HUES64 (cell line): ENCODE data around the gene TMOD1.

ENCODE experiments used
- H3K27ac ChIP-seq: 2 replicates; pipeline ENCODE4 v1.7.0; 2013; ENCODE audit warnings: low read depth, low read length, inconsistent platforms
- H3K27me3 ChIP-seq: 2 replicates; pipeline ENCODE4 v1.6.1; 2013; ENCODE audit warnings: mild to moderate bottlenecking, low read length; ENCODE audit not compliant: insufficient read depth
- H3K36me3 ChIP-seq: 2 replicates; pipeline ENCODE4 v1.6.1; 2013; ENCODE audit warnings: mild to moderate bottlenecking, low read length; ENCODE audit not compliant: insufficient read depth
- H3K4me1 ChIP-seq: 2 replicates; pipeline ENCODE4 v1.6.1; 2013; ENCODE audit warnings: mild to moderate bottlenecking, low read length, moderate library complexity; ENCODE audit not compliant: insufficient read depth
- H3K4me3 ChIP-seq: 2 replicates; pipeline ENCODE4 v1.5.1; 2013; ENCODE audit warnings: mild to moderate bottlenecking, low read length, moderate library complexity
- H3K9ac ChIP-seq: 2 replicates; pipeline ENCODE4 v1.6.1; 2013; ENCODE audit warnings: mild to moderate bottlenecking, low read depth, low read length
- H3K9me3 ChIP-seq: 2 replicates; pipeline ENCODE4 v1.6.1; 2013; ENCODE audit warnings: low read depth, low read length; ENCODE audit not compliant: insufficient read depth
- WGBS: fragments of 150-250, 120-280 bp; methylation state at CpG from one replicate; pipeline ENCODE4 v1.1.7; 2013; ENCODE audit warnings: missing lambda C conversion rate; 5-methylcytosine and 5-hydroxymethylcytosine counted together

Gene TMOD1

DNA sequence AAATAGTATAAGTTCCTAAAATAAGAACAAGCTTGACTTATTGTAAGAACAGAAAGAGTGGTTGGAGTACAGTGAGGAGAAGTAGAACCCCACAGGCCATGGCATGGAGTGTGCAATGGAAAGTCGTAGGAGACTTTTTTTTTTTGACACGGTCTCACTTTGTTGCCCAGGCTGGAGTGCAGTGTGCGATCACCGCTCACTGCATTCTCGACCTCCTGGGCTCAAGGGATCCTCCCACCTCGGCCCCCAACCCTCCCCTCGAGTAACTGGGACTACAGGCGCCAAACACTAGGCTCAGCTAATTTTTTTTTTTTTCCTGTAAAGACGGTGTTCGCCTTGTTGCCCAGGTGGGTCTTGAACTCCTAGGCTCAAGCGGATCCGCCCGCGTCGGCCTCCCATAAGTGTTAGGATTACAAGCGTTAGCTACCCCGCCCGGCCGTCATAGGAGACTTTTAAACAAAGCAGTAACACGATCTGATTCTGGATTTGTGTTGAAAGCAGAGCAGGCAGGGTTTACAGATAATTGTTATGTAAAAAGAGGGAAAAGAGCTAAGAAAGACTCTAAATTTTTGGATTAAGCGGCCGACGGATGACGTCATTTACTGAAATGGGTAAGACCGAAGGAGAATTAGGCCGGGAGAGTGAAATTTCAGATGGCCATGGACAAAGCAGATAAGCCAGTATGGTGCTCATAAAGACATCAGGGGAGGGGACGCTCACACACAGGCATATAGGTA lies 130.9 kb downstream of the TMOD1 start:
- Histone ChIP-seq H3K27ac (peak overlapping the region; percentile 95), H3K36me3 (peaks cover 3% of the 10 kb centered on the region), H3K9ac (peak overlapping the region; percentile 85), H3K27me3 (no peaks in the 10 kb centered on the region), H3K4me1 (peaks cover 29% of the 10 kb centered on the region), H3K9me3 (no peaks in the 10 kb centered on the region), H3K4me3 (peak overlapping the region; percentile 73)
- 1% methylated on average over 27 of the region's 27 CpGs for WGBS

DNA sequence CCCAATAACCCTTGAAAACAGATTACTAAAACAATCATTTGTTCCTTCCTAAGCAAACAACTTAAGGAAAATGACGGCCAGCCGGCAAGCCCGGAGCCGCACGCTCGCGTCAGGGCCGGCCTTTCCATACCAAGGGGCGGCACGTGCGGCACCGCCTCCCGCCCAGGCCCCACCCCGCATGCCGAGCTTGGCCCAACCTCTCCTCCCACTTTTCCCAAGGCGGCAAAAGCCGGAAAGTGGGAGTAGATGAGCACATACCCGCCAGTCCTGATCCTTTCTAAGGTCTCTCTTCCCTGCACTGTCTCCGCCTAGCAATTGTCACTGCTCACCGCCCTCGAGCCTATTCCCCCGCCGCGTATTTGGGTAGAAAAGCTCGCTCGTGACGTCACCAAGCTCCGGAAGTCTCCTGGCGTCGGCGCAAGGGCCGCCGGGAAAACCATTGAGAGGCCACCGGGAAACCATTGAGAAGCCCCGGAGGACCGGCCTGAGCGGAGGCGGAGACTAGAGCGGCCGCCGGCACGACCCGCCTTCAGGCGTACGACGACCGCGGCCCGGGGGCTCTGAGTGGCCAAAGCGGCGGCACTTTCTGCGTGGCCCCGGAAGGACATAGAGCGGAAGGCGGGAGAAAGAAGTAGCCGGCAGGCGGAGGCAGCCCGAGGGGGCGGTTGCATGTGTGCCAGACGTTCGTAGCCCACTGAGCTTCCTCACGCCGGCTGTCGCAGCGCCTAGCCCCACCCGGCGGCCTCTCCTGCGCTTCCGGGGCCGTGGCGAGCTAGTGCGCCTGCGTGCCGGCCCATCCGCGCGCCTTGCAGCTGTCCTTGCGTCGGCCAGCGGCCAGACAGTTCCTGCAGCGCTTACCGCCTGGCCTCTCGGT lies 131.8 kb downstream of the TMOD1 start, which contains the start of the genes NCBP1 and TSTD2:
Gene NCBP1 (plus strand): TSS at position 837 of the 874 bp plus-strand sequence. CDS start 61 bp downstream, outside the sequence.
Gene TSTD2 (minus strand): TSS at position 384 of the 874 bp plus-strand sequence. CDS start 5,806 bp downstream, outside the sequence.
- no peaks in the 10 kb centered on the region for H3K27me3 ChIP-seq
- H3K9me3 ChIP-seq = no peaks in the 10 kb centered on the region
- under 1% methylated on average over 83 of the region's 83 CpGs for WGBS
- H3K4me3 ChIP-seq = peak within 1 kb of the TSS; percentile 73
- no peaks in the 10 kb centered on the region; the same call in 1 of the 2 replicates for H3K36me3 ChIP-seq
- H3K4me1 ChIP-seq = peaks cover 30% of the 10 kb centered on the region
- peak within 1 kb of the TSS; percentile 85 for H3K9ac ChIP-seq
- peak within 1 kb of the TSS; percentile 95 for H3K27ac ChIP-seq

DNA sequence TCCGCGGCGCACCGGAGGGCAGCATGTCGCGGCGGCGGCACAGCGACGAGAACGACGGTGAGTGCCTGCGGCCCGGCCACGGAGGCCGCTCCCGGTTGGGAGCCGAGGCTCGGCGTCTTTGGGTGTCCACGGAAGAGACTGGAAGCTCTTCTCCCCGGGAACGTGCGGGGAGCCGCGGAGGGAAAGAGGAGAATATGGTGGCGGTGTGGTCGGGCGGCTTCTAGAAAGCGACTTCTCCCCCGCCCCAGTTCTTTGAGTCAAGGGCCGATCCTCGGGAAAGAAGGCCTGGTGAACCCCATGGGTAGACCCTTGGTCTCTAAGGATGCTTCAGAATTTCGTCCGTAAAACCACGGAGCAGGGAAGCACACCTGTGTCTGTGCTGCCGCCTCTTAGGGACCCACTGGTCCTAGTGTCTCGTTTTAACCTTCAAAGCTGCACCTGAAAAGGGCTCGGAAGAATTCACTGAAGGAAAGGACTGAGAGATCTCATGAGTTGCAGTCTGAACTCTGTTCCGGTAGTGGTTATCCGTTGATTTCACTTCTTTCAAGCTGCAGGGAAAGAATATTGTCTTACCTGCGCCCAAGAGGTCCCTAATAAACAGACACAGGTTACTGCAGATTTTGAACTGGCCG lies 132.5 kb downstream of the TMOD1 start:
- H3K27me3 ChIP-seq = no peaks in the 10 kb centered on the region
- H3K27ac ChIP-seq = peak overlapping the region; percentile 95
- peak overlapping the region; percentile 85 for H3K9ac ChIP-seq
- WGBS = under 1% methylated on average over 43 of the region's 43 CpGs
- no peaks in the 10 kb centered on the region for H3K9me3 ChIP-seq
- H3K36me3 ChIP-seq = no peaks in the 10 kb centered on the region; the same call in 1 of the 2 replicates
- peak overlapping the region; percentile 73 for H3K4me3 ChIP-seq
- peaks cover 25% of the 10 kb centered on the region for H3K4me1 ChIP-seq

DNA sequence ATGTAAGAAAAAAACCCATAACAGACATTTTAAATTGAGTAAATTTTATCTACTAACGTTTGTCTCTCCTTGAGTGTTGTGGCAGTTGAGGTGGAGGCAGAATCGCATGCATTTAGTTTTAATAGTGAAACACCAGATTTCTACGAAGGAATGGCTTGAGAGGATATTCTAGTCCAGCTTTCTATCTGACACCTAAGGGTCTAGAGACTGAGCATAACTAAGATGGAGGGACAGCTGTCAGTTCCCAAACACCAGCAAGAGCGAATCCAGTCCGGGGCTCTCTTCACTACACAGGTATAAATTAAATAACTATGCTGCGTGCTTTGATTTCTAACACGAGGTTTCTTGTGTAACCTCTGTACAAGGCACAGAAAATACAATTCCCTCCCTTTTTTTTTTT lies 133.6 kb downstream of the TMOD1 start:
- H3K4me1 ChIP-seq = peaks cover 21% of the 10 kb centered on the region

DNA sequence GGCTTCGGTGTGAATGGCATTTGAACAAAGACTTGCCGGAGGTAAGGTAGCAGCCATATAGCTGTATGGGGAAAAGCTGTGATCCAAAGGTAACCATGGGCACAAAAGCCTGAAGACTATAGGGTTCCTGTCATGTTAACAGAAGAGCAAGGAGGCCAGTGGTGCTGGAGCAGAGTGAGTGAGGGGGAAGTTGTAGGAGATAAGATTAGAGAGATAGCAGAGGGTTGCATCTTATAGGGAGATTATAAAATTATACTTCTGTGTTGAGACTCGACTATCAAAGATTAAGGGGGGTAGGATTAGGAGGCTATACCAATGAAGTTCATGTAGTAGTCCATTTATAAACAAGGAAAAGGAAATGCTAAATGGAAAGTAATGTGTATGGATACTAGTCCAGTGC lies 135.4 kb downstream of the TMOD1 start:
- Histone ChIP-seq H3K9ac (0 out of 2 replicates have a peak overlapping the region, but pooled peaks have one; percentile 30), H3K27ac (no peak overlapping the region), H3K4me1 (peaks cover 21% of the 10 kb centered on the region), H3K36me3 (peaks cover 19% of the 10 kb centered on the region), H3K4me3 (no peak overlapping the region), H3K9me3 (no peaks in the 10 kb centered on the region), H3K27me3 (no peaks in the 10 kb centered on the region)
- 91% methylated on average over 3 of the region's 3 CpGs for WGBS

More for the DNA sequence above, 133.6 kb downstream of the TMOD1 start:
- no peaks in the 10 kb centered on the region for H3K27me3 ChIP-seq
- no peaks in the 10 kb centered on the region for H3K9me3 ChIP-seq
- WGBS = 91% methylated on average over 7 of the region's 7 CpGs
- peaks cover 1% of the 10 kb centered on the region; the same call in 1 of the 2 replicates for H3K36me3 ChIP-seq
- H3K9ac ChIP-seq = peak overlapping the region; percentile 85; the same call in 1 of the 2 replicates
- H3K27ac ChIP-seq = no peak overlapping the region
- H3K4me3 ChIP-seq = peak overlapping the region; percentile 73

DNA sequence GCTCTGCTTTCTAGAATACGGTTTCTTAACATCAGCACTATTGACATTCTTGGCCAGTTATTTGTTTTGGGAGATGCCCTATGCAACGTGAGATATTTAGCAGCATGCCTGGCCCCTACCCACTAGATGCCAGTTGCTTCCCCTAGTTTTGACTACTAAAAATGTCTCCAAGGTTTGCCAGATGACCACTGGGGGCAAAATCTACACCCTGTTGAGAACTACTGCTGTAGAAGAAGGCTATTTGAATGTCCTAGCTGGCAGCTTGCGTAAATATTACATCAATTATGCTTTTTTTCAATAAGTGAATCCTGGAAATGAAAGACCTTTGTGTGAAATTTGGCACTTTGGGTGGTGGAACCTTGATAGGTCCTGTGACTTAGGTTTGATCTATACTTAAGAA lies 137.2 kb downstream of the TMOD1 start:
- Histone ChIP-seq H3K9ac (no peak overlapping the region), H3K27ac (no peak overlapping the region), H3K4me3 (no peak overlapping the region), H3K9me3 (no peaks in the 10 kb centered on the region), H3K4me1 (peaks cover 21% of the 10 kb centered on the region), H3K27me3 (no peaks in the 10 kb centered on the region), H3K36me3 (peaks cover 37% of the 10 kb centered on the region)
- 86% methylated on average over 3 of the region's 3 CpGs for WGBS

DNA sequence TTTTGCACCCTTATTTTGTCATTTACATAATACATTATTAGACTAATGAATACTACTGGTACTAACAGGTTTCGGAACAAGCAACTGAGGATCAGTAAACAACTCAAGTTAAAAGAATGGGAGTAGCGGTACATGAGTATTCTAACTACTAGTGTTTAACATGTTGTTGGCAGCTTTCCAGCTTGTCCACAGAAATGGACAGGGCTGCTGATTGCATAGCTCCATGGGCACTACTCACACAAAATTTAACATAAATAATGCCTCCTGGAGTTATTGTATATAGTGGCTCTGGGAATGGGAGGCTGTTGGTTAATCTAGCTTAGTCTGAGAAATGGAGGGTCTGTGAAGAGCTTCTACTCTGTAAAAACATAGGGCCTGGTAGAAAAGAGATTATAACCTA lies 138.9 kb downstream of the TMOD1 start:
- 96% methylated on average over 2 of the region's 2 CpGs for WGBS
- H3K4me1 ChIP-seq = peaks cover 14% of the 10 kb centered on the region
- no peaks in the 10 kb centered on the region for H3K27me3 ChIP-seq
- H3K9me3 ChIP-seq = no peaks in the 10 kb centered on the region
- H3K4me3 ChIP-seq = no peak overlapping the region
- peaks cover 54% of the 10 kb centered on the region for H3K36me3 ChIP-seq
- H3K9ac ChIP-seq = no peak overlapping the region
- no peak overlapping the region for H3K27ac ChIP-seq

DNA sequence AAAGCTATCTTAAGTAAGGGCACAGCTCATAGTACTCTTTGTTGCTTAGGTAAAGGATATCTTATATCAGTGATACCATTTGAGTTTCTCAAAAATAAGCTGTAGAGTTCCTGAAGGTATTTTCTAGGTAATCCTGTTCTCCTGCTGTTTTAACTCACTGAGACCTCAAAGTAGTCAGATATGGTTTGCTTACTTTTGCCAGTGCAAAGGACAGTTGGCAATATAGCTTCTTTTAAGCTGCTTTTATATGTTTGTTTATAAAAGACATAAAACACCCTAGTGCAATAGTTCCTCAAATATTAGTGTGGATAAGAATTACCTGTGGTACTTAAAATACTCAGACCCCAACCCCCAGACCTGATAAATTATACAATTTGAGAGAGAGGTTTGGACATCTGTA lies 144.3 kb downstream of the TMOD1 start:
- H3K36me3 ChIP-seq = peaks cover 96% of the 10 kb centered on the region

DNA sequence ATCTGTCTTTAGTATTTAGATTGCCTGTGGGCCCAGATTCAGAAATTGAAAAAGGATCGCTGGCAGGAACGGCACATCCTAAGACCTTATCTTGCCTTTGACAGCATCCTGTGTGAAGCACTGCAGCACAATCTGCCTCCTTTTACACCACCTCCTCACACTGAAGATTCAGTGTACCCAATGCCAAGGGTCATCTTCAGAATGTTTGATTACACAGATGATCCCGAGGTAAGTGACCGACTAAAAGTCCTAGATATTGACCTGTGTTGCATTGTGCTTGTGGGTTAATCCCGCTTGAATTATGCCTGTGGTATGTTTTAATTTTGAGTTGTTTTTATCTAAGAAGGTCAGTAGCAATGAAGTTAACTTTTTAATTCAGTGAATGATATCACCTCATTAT lies 146.5 kb downstream of the TMOD1 start:
- no peak overlapping the region for H3K4me3 ChIP-seq
- H3K4me1 ChIP-seq = no peaks in the 10 kb centered on the region
- no peaks in the 10 kb centered on the region for H3K27me3 ChIP-seq
- no peak overlapping the region for H3K9ac ChIP-seq
- H3K36me3 ChIP-seq = peaks cover 96% of the 10 kb centered on the region
- no peak overlapping the region for H3K27ac ChIP-seq
- H3K9me3 ChIP-seq = no peaks in the 10 kb centered on the region
- 96% methylated on average over 5 of the region's 5 CpGs for WGBS

More for the DNA sequence above, 144.3 kb downstream of the TMOD1 start:
- Histone ChIP-seq H3K27me3 (no peaks in the 10 kb centered on the region), H3K4me1 (no peaks in the 10 kb centered on the region), H3K4me3 (no peak overlapping the region), H3K9ac (no peak overlapping the region), H3K27ac (no peak overlapping the region), H3K9me3 (no peaks in the 10 kb centered on the region)
